ENCODE measurements around the gene CSNK1G3. TPM values are rescaled to one million over a fixed set of nuclear protein-coding genes. Genes with fewer than 3 reads are reported as not detected.

The CSNK1G3 gene
- total and polyA plus RNA-seq, 2 experiments from 2014 or later = 19.6 to 65.1 TPM

- Histone ChIP-seq H3K4me1 (ENCODE audit: insufficient read depth) (no peaks in the 10 kb centered on the region; the same call in 1 of the 2 replicates), H3K4me3 (no peak overlapping the region), H4K20me1 (replicated peaks; ENCODE audit: insufficient read depth) (peaks cover 16% of the 10 kb centered on the region), H3K79me2 (replicated peaks; ENCODE audit: insufficient read depth) (peaks cover 99% of the 10 kb centered on the region), H3K4me2 (no peak overlapping the region), H3F3A (replicated peaks; ENCODE audit: low read depth) (no peaks in the 10 kb centered on the region), H3K27me3 (ENCODE audit: insufficient read depth) (no peaks in the 10 kb centered on the region), H2AFZ (no peak overlapping the region), H3K36me3 (ENCODE audit: insufficient read depth) (no peaks in the 10 kb centered on the region), H3K27ac (ENCODE audit: low read depth) (no peak overlapping the region), H3K9me2 (ENCODE audit: insufficient read depth) (no peaks in the 10 kb centered on the region)
- no peaks in the 10 kb centered on the region for H3K27me3 Mint-ChIP-seq (ENCODE audit: insufficient read depth, low read depth, poor library complexity)
- ATAC-seq = no peak
- no peak for DNase-seq (ENCODE audit: low spot score)
- H3K27ac Mint-ChIP-seq = no peak overlapping the region
- no peaks in the 10 kb centered on the region for H3K36me3 Mint-ChIP-seq (ENCODE audit: low read depth)
- no peak overlapping the region for H3K4me3 Mint-ChIP-seq
- no peaks in the 10 kb centered on the region for H3K9me3 Mint-ChIP-seq
- peaks cover 17% of the 10 kb centered on the region for H3K4me1 Mint-ChIP-seq
- TF ChIP-seq CTCF (conservative IDR thresholded peaks at IDR 0.05; ENCODE audit: low read depth in 2 of 2) = no peak
- TF ChIP-seq ZNF331 (CRISPR knock-in tag; IDR thresholded peaks at IDR 0.05; ENCODE audit: low read depth) = no peak
- TF ChIP-seq JUNB (IDR thresholded peaks at IDR 0.05; ENCODE audit: unreplicated experiment) = no peak
- TF ChIP-seq ZNF114 (CRISPR knock-in tag; IDR thresholded peaks at IDR 0.05) = no peak
- TF ChIP-seq STAT1 (IDR thresholded peaks at IDR 0.05; ENCODE audit: unreplicated experiment) = no peak
- no peak for TF ChIP-seq EZH2 (IDR thresholded peaks at IDR 0.05; ENCODE audit: low read depth, unreplicated experiment)
- no peak for TF ChIP-seq ETS1 (IDR thresholded peaks at IDR 0.05)
- no peak for TF ChIP-seq POLR2AphosphoS5 (IDR thresholded peaks at IDR 0.05; ENCODE audit: low read depth)
- no peak for TF ChIP-seq REST (IDR thresholded peaks at IDR 0.05; ENCODE audit: unreplicated experiment)
- no peak for TF ChIP-seq EZH2phosphoT487 (IDR thresholded peaks at IDR 0.05; ENCODE audit: unreplicated experiment)
- TF ChIP-seq NANOG (IDR thresholded peaks at IDR 0.05; ENCODE audit: borderline replicate concordance) = no peak
- no peak for TF ChIP-seq CREB1 (CRISPR knock-in tag; IDR thresholded peaks at IDR 0.05; ENCODE audit: low read depth)
- no peak for TF ChIP-seq ZNF462 (CRISPR knock-in tag; IDR thresholded peaks at IDR 0.05)
Measured at GRCh38 chr5:123530728-123531127, 18.8 kb downstream of the CSNK1G3 start.
